ENCODE results near the gene OR52E8.

- TF ChIP-seq CTCF (IDR thresholded peaks at IDR 0.05 in 8 of 11, conservative IDR thresholded peaks at IDR 0.05 in 3 of 11) (no peak), POLR2A (IDR thresholded peaks at IDR 0.05) (no peak), POLR2AphosphoS5 (IDR thresholded peaks at IDR 0.05) (no peak)
Observed at GRCh38 chr11:5809905-5810795, 47.3 kb downstream of the OR52E8 start.

Data from spleen (tissue), 7 donors.